Esophagus squamous epithelium (tissue), 5 donors: ENCODE data around the gene PDE2A. TPM values are rescaled to one million over a fixed set of nuclear protein-coding genes. Genes with fewer than 3 reads are reported as not detected.
"Not testable (repeated sequence)": the region's sequence is repeated elsewhere in the genome, so short reads cannot be mapped to it uniquely, and the experiment has no call there.

Experiments used
- DNase-seq: peaks from one replicate; lab custom pipeline; 2025; lab: John Stamatoyannopoulos, UW
- H3K27ac ChIP-seq, 4 donors: fragments of 200-600 bp; sonication (generic); one replicate each; pipeline ENCODE4 v1.5.1; 2016 to 2019; ENCODE audit warnings: mild to moderate bottlenecking in 1 of 4
- H3K27me3 ChIP-seq, 4 donors: fragments of 200-600 bp; sonication (generic); 1 replicate in 3 of 4; 2 replicates in 1 of 4; pipeline versions ENCODE4 v1.5.1 to v1.6.0; 2017 to 2021; ENCODE audit warnings: antibody characterized with exemption in 1 of 4
- H3K36me3 ChIP-seq, 3 donors: fragments of 200-600 bp; sonication (generic); one replicate each; pipeline ENCODE4 v1.5.1; 2016 to 2019
- H3K4me1 ChIP-seq, 3 donors: fragments of 200-600 bp; sonication (generic); one replicate each; pipeline ENCODE4 v1.5.1; 2017 to 2019
- H3K4me3 ChIP-seq, 4 donors: fragments of 200-600 bp; sonication (generic); 1 replicate in 3 of 4; 2 replicates in 1 of 4; pipeline ENCODE4 v1.5.1; 2016 to 2019; ENCODE audit warnings: mild to moderate bottlenecking in 2 of 4, moderate library complexity in 1 of 4
- H3K9me3 ChIP-seq, 3 donors: fragments of 200-600 bp; sonication (generic); one replicate each; pipeline ENCODE4 v1.5.1; 2016 to 2019
- CTCF ChIP-seq, 6 experiments: fragments of 450-650 bp in 4 of 6; fragments of 200-600 bp in 2 of 6; sonication (generic) in 2 of 6; IDR thresholded peaks; one replicate each; pipeline ENCODE4 v1.5.1; 2016 to 2019; ENCODE audit warnings: antibody characterized with exemption in 6 of 6, mild to moderate bottlenecking in 4 of 6, moderate library complexity in 4 of 6
- POLR2A ChIP-seq, 4 donors: fragments of 450-650 bp; IDR thresholded peaks; one replicate each; pipeline ENCODE4 v1.6.1; 2017; ENCODE audit warnings: antibody characterized with exemption in 4 of 4, mild to moderate bottlenecking in 4 of 4, moderate library complexity in 3 of 4
- WGBS, 2 donors: methylation state at CpG; one replicate each; pipeline ENCODE4 v1.1.5; 2018; 5-methylcytosine and 5-hydroxymethylcytosine counted together
- intact Hi-C: fragments of 100-400 bp; cut with DNase I; formaldehyde crosslinking; loops from one replicate; pipeline ENCODE4 v1.15.0; 2022
- total RNA-seq, 4 donors: library from RNA; depleted of rRNA; stranded (reverse); fragments of >200 nt; gene quantifications; one replicate each; pipeline ENCODE4 v1.1.0, GENCODE V29; 2016
- donor health status: DM: yes; HTN: yes; CAD: no.

Gene PDE2A
- total RNA-seq, 4 donors from 2014 or later = 5.6 to 38.3 (median 12.9) TPM

- no peak overlapping the region for H3K4me3 ChIP-seq
- WGBS, 2 donors = 83 to 100% methylated on average over 1 to 2 of the region's 4 CpGs
- DNase-seq = no peak
Measured at GRCh38 chr11:72561856-72562255, 112.4 kb downstream of the PDE2A start.

GRCh38 chr11:72560864-72561263, 113.4 kb downstream of the PDE2A start:
- WGBS, 2 donors = 70 to 83% methylated on average over 15 of the region's 15 CpGs
- H3K9me3 ChIP-seq, H3K4me1 ChIP-seq, H3K27ac ChIP-seq, intact Hi-C loops, H3K4me3 ChIP-seq, DNase-seq, H3K36me3 ChIP-seq: not testable (repeated sequence)
- peaks cover 0 to 14% (median 0%) of the 10 kb centered on the region in 4 donors for H3K27me3 ChIP-seq

More at GRCh38 chr11:72561856-72562255, 112.4 kb downstream of the PDE2A start:
- H3K27ac ChIP-seq = no peak overlapping the region
- intact Hi-C loops = no loop called here
- no peaks in the 10 kb centered on the region for H3K4me1 ChIP-seq
- H3K9me3 ChIP-seq = no peaks in the 10 kb centered on the region
- H3K27me3 ChIP-seq = peaks cover 0 to 14% (median 0%) of the 10 kb centered on the region in 4 donors
- no peak for TF ChIP-seq CTCF (IDR thresholded peaks at IDR 0.05)
- TF ChIP-seq POLR2A (IDR thresholded peaks at IDR 0.05) = no peak
- no peaks in the 10 kb centered on the region for H3K36me3 ChIP-seq

- Histone ChIP-seq H3K9me3 (no peaks in the 10 kb centered on the region), H3K27ac (no peak overlapping the region), H3K36me3 (no peaks in the 10 kb centered on the region), H3K4me1 (no peaks in the 10 kb centered on the region), H3K4me3 (no peak overlapping the region), H3K27me3 (peaks cover 0 to 15% (median 0%) of the 10 kb centered on the region in 4 donors)
- TF ChIP-seq CTCF (IDR thresholded peaks at IDR 0.05) (no peak), POLR2A (IDR thresholded peaks at IDR 0.05) (no peak)
- intact Hi-C loops = loop anchor here (10.0 kb wide), 1 partner anchor 72 kb away; no protein-coding TSS in a partner anchor
- WGBS, 2 donors = 69 to 84% methylated on average over 4 to 5 of the region's 5 CpGs
- no peak for DNase-seq
Measured at GRCh38 chr11:72556433-72556832, 117.8 kb downstream of the PDE2A start.

GRCh38 chr11:72555014-72555522, 119.2 kb downstream of the PDE2A start:
- intact Hi-C loops = loop anchor here (10.0 kb wide), 1 partner anchor 70 kb away; no protein-coding TSS in a partner anchor
- WGBS, 2 donors = 85 to 89% methylated on average over 3 of the region's 3 CpGs
- H3K4me3 ChIP-seq, DNase-seq, H3K36me3 ChIP-seq, H3K4me1 ChIP-seq, H3K27ac ChIP-seq, H3K9me3 ChIP-seq: not testable (repeated sequence)
- H3K27me3 ChIP-seq = peaks cover 0 to 15% (median 0%) of the 10 kb centered on the region in 4 donors

- Histone ChIP-seq H3K4me1 (no peaks in the 10 kb centered on the region), H3K27ac (no peak overlapping the region), H3K36me3 (no peaks in the 10 kb centered on the region), H3K27me3 (peaks cover 0 to 15% (median 0%) of the 10 kb centered on the region in 4 donors), H3K9me3 (no peaks in the 10 kb centered on the region), H3K4me3 (no peak overlapping the region)
- 44 to 50% methylated on average over 3 of the region's 3 CpGs for WGBS, 2 donors
- DNase-seq = no peak
- TF ChIP-seq POLR2A (IDR thresholded peaks at IDR 0.05) = no peak
- TF ChIP-seq CTCF (IDR thresholded peaks at IDR 0.05) = no peak
- intact Hi-C loops = loop anchor here (10.0 kb wide), 1 partner anchor 69 kb away; no protein-coding TSS in a partner anchor
Measured at GRCh38 chr11:72553706-72554105, 120.5 kb downstream of the PDE2A start.

- Histone ChIP-seq H3K36me3 (no peaks in the 10 kb centered on the region), H3K27ac (no peak overlapping the region), H3K9me3 (no peaks in the 10 kb centered on the region), H3K27me3 (peaks cover 0 to 14% (median 0%) of the 10 kb centered on the region in 4 donors), H3K4me3 (no peak overlapping the region), H3K4me1 (no peaks in the 10 kb centered on the region)
- intact Hi-C loops = loop anchor here (10.0 kb wide), 1 partner anchor 68 kb away; no protein-coding TSS in a partner anchor
- 84 to 92% methylated on average over 3 of the region's 3 CpGs for WGBS, 2 donors
- TF ChIP-seq CTCF (IDR thresholded peaks at IDR 0.05) (no peak), POLR2A (IDR thresholded peaks at IDR 0.05) (no peak)
- no peak for DNase-seq
Measured at GRCh38 chr11:72552399-72552910, 121.8 kb downstream of the PDE2A start.
